Mesothelial cell of epicardium (in vitro differentiated cells): ENCODE measurements around the gene TEFM. TPM values are rescaled to one million over a fixed set of nuclear protein-coding genes. Genes with fewer than 3 reads are reported as not detected.
"Not testable (repeated sequence)": the region's sequence is repeated elsewhere in the genome, so short reads cannot be mapped to it uniquely, and the experiment has no call there.

Experiments
- DNase-seq, 2 experiments: peaks; one replicate each; pipeline ENCODE4 v3.0.0; 2021; ENCODE audit warnings: low spot score in 2 of 2; ENCODE audit not compliant: unreplicated experiment in 2 of 2
- H3K27ac Mint-ChIP-seq: 2 replicates; pipeline ENCODE4 v1.8.0; 2021; ENCODE audit warnings: mixed read lengths
- H3K27me3 Mint-ChIP-seq: 2 replicates; pipeline ENCODE4 v1.8.0; 2021; ENCODE audit warnings: low read depth, mixed read lengths
- H3K36me3 Mint-ChIP-seq: 2 replicates; pipeline ENCODE4 v1.8.0; 2021; ENCODE audit warnings: mixed read lengths
- H3K4me1 Mint-ChIP-seq: 2 replicates; pipeline ENCODE4 v1.8.0; 2021; ENCODE audit warnings: mixed read lengths
- H3K4me3 Mint-ChIP-seq: 2 replicates; pipeline ENCODE4 v1.8.0; 2021; ENCODE audit warnings: mild to moderate bottlenecking, moderate library complexity, mixed read lengths
- H3K9me3 Mint-ChIP-seq: 2 replicates; pipeline ENCODE4 v1.8.0; 2021; ENCODE audit warnings: mixed read lengths
- total RNA-seq: library from RNA; stranded (reverse); gene quantifications from 3 replicates; pipeline ENCODE4 v1.2.1, GENCODE V29; 2021
- TF ChIP-seq, protein P1 (sequence below): fragments of 200-600 bp; sonication (generic); IDR thresholded peaks from one replicate; pipeline ENCODE4 v1.5.0; 2021; ENCODE audit warnings: antibody characterized with exemption; ENCODE audit not compliant: unreplicated experiment

TEFM gene
- total RNA-seq, 1 donor from 2014 or later, result 18.2 TPM

DNA sequence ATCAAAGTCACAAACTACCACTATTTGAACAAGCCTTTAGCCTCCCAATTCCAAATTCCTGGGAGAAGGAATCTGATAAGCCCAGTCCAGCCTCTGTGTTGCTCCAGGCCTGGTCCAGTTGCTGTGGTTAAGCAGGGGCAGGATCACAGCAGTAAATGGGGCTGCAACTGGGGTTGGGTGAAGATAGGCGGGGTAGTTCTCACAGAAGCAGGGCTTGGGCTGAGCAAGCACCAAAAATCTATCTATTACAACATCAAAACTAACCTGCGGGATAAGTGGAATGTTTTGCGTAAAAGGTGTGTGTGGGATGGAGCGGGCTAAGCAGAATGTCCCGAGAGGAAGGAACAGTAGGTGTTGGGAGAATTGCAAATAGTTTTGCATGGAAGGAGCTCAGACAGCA lies 41.8 kb upstream of the TEFM start:
- no peaks in the 10 kb centered on the region for H3K36me3 Mint-ChIP-seq
- no peaks in the 10 kb centered on the region for H3K27me3 Mint-ChIP-seq
- H3K4me3 Mint-ChIP-seq, result no peak overlapping the region
- TF ChIP-seq, protein P1, sequence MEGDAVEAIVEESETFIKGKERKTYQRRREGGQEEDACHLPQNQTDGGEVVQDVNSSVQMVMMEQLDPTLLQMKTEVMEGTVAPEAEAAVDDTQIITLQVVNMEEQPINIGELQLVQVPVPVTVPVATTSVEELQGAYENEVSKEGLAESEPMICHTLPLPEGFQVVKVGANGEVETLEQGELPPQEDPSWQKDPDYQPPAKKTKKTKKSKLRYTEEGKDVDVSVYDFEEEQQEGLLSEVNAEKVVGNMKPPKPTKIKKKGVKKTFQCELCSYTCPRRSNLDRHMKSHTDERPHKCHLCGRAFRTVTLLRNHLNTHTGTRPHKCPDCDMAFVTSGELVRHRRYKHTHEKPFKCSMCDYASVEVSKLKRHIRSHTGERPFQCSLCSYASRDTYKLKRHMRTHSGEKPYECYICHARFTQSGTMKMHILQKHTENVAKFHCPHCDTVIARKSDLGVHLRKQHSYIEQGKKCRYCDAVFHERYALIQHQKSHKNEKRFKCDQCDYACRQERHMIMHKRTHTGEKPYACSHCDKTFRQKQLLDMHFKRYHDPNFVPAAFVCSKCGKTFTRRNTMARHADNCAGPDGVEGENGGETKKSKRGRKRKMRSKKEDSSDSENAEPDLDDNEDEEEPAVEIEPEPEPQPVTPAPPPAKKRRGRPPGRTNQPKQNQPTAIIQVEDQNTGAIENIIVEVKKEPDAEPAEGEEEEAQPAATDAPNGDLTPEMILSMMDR, result no peak
- H3K9me3 Mint-ChIP-seq, result no peaks in the 10 kb centered on the region
- H3K27ac Mint-ChIP-seq, result no peak overlapping the region
- H3K4me1 Mint-ChIP-seq, result no peaks in the 10 kb centered on the region
- no peak for DNase-seq

DNA sequence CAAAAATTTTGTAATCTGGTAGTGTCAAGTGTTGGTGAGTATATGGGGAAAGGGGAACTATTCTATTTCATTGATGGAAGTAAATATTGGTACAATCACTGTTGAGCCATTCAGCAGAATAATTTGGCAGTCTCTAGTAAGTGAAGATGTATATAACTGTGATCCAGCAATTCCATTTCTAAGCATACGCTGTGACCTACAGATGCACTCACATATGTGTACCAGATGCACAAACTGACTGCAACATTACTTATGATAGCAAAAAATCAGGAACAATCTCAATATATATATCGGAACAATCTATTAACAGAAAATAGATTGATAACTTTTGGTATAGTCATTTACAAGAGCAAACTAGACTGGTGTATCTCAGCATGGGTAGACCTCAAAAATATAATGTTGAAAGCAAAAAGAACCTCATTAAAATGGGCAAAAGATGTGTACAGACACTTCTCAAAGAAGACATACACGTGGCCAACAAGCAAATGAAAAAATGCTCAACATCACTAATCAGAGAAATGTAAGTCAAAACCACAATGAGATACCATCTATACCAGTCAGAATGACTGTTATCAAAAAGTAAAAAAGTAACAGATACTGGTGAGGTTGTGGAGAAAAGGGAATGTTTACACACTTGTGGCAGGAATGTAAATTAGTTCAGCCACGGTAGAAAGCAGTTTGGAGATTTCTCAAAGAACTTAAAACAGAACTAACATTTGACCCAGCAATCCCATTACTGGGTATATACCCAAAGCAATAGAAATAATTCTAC lies 36.5 kb upstream of the TEFM start:
- no peaks in the 10 kb centered on the region for H3K27me3 Mint-ChIP-seq
- H3K4me1 Mint-ChIP-seq, result no peaks in the 10 kb centered on the region
- H3K36me3 Mint-ChIP-seq, result no peaks in the 10 kb centered on the region
- no peak overlapping the region for H3K27ac Mint-ChIP-seq
- H3K4me3 Mint-ChIP-seq, result no peak overlapping the region
- TF ChIP-seq, protein P1, result no peak
- DNase-seq, result no peak
- H3K9me3 Mint-ChIP-seq, result no peaks in the 10 kb centered on the region

DNA sequence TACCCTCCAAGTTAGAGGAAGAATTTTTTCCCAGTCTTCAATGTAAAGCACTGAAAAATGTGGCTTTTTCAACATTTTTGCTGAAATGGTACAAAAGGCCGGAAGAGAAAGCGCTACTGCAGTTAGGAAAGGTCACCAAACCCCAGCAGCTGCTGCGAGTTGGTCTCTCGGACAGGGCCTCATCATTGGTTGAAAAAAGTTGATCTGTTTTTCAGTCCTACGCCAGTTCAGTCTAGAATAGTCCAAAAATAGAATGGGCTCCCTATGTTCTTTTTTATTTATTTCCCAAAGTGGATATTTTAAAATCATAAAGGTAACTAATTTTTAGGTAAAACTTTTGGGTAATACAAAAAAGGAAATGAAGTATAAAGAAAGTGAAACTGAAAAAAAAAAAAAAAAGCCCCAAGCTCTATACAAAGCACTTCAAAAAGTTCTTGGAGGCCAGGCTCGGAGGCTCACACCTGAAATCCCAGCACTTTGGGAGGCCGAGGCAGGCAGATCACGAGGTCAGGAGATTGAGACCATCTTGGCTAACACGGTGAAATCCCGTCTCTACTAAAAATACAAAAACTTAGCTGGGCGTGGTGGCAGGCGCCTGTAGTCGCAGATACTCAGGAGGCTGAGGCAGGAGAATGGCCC lies 33.1 kb upstream of the TEFM start:
- Mint-ChIP-seq H3K36me3 (no peaks in the 10 kb centered on the region), H3K27ac (no peak overlapping the region), H3K4me1 (no peaks in the 10 kb centered on the region), H3K4me3 (no peak overlapping the region), H3K9me3 (no peaks in the 10 kb centered on the region), H3K27me3 (peaks cover 2% of the 10 kb centered on the region)
- TF ChIP-seq, protein P1, result no peak
- DNase-seq, result no peak

DNA sequence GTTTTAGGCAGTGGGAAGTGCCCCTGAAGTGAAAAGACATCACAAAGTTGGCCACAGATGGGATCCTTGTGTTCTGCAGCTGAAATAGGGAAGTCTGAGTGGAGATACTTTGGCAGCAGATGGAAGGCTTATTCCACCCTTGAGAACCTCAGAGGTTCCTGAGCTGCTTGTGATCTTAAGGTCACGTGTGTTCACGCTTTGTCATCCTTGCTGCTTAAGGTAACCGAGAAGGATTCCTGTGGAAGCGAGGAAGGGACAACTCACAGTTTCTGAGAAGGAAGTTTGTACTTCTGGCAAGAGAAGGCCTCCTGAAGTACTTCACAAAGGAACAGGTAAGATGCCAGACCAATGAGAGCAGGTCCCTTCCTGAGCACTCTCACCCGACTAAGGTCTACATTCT lies 27.9 kb upstream of the TEFM start:
- DNase-seq, result no peak
- Mint-ChIP-seq H3K4me1 (no peaks in the 10 kb centered on the region), H3K27ac (no peak overlapping the region), H3K4me3 (no peak overlapping the region), H3K27me3 (peaks cover 5% of the 10 kb centered on the region), H3K9me3 (no peaks in the 10 kb centered on the region), H3K36me3 (no peaks in the 10 kb centered on the region)
- TF ChIP-seq, protein P1, result no peak

DNA sequence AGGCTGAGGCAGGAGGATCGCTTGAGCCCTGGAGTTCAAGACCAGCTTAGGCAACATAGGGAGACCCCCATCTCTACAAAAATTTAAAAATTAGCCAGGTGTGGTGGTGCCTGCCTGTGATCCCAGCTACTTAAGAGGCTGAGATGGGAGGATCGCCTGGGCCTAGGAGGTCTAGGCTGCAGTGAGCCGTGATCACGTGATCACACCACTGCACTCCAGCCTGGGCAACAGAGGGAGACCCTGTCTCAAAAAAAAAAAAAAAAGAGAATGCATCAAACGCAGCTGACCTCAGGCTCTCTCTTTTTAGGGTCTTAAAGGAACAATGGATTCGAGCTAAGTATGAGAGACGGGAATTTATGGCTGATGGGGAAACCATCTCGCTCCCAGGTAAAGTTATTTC lies 25.5 kb upstream of the TEFM start:
- H3K9me3 Mint-ChIP-seq, result not testable (repeated sequence)

DNA sequence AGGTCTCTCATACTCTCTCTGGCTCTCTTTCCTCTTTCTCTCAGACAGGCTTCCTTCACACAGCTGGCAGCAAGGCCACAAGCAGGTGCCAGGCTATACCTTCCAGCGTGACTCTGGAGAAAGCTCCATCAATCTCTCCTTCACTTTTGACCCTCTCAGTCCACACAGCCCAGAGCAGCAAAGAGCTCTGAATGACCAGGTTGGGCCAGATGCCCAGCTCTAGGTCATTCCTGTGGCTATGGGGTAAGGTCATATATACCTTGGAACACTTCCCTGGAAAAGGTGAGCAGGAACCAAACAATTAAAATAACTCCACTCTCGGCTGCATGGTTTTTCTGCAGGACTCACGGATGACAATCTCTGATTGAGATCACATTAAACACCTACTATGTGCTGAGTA lies 24.5 kb upstream of the TEFM start:
- DNase-seq, result no peak
- TF ChIP-seq, protein P1, result no peak
- Mint-ChIP-seq H3K27me3 (peaks cover 24% of the 10 kb centered on the region), H3K4me3 (no peak overlapping the region), H3K4me1 (no peaks in the 10 kb centered on the region), H3K9me3 (no peaks in the 10 kb centered on the region), H3K36me3 (no peaks in the 10 kb centered on the region), H3K27ac (no peak overlapping the region)

More for the DNA sequence above, 25.5 kb upstream of the TEFM start:
- not testable (repeated sequence) for H3K4me3 Mint-ChIP-seq, DNase-seq, H3K27ac Mint-ChIP-seq, H3K36me3 Mint-ChIP-seq, H3K4me1 Mint-ChIP-seq
- peaks cover 14% of the 10 kb centered on the region for H3K27me3 Mint-ChIP-seq

DNA sequence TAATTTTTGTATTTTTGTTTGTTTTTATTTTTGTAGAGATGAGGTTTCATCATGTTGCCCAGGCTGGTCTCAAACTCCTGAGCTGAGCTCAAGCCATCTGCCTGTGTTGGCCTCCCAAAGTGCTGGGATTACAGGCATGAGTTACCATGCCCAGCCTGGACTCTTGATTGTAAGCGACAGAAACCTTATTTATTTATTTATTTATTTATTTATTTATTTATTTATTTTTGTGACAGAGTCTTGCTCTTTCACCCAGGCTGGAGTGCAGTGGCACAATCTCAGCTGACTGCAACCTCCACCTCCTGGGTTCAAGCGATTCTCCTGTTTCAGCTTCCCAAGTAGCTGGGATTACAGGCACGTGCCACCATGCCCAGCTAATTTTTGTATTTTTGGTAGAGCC lies 23.8 kb upstream of the TEFM start:
- not testable (repeated sequence) for H3K27ac Mint-ChIP-seq, H3K36me3 Mint-ChIP-seq, H3K4me1 Mint-ChIP-seq, H3K4me3 Mint-ChIP-seq, DNase-seq, H3K9me3 Mint-ChIP-seq
- H3K27me3 Mint-ChIP-seq, result peaks cover 26% of the 10 kb centered on the region
